GM18873 (cell line): ENCODE data around the gene UBE2I.

Source experiments
- ATAC-seq: cut with Tn5 transposase; IDR thresholded peaks from one replicate; pipeline ENCODE4 v1.9.1; 2021; ENCODE audit warnings: mild to moderate bottlenecking, moderate library complexity, moderate number of reproducible peaks; ENCODE audit not compliant: unreplicated experiment, low FRiP score

UBE2I gene

DNA sequence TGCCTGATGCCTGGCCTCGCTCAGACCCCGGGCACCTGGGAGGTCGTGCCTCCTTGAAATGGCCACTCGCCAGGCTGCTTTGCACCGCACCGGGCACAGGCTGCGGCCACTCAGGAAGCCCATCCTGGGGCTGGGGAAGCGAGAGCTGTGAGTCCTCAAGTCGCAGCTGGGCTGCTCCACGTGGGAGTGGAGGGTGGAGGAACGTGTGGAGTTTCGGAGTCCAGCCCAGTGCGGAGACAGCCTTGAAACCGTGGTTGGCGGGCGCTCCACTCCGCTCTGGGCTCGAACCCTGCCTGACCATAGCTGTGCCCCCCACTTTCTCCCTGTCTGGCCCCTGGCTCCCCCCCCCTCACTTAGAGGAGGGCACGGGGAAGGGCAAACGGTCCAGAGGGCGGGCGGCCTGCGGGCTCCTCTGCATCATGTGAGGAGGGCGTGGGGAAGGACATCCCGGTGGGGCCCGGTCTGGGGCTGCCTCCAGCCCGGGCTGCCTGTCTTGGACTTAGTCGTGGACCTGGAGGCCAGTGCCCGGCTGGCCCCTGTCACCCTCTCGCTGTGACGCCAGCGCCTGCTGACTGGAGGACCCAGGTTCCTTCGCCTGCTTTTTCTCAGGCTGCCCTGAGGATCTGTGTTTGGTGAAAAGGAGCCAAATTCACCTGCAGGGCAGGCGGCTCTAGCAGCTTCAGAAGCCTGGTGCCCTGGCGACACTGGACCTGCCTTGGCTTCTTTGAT is 2.5 kb downstream of the UBE2I start:
- no peak for ATAC-seq

DNA sequence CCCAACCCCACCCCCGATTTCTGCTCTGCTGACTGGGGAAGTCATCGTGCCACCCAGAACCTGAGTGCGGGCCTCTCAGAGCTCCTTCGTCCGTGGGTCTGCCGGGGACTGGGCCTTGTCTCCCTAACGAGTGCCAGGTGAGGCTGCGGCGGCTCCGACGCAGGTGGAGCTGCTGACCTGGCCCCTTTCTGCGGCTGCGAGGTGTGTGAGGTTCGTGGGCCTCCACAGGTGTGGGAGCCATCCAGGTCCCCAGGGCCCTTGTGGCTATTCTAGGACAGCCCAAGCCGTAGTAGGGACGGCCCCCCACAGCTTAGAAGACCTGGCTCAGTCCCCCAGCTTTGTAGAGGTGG is 3.0 kb downstream of the UBE2I start:
- ATAC-seq, result no peak

GRCh38 chr16:1312903-1313302 is 3.5 kb downstream of the UBE2I start:
- no peak for ATAC-seq

GRCh38 chr16:1313721-1314369 is 4.4 kb downstream of the UBE2I start:
- ATAC-seq, result no peak

DNA sequence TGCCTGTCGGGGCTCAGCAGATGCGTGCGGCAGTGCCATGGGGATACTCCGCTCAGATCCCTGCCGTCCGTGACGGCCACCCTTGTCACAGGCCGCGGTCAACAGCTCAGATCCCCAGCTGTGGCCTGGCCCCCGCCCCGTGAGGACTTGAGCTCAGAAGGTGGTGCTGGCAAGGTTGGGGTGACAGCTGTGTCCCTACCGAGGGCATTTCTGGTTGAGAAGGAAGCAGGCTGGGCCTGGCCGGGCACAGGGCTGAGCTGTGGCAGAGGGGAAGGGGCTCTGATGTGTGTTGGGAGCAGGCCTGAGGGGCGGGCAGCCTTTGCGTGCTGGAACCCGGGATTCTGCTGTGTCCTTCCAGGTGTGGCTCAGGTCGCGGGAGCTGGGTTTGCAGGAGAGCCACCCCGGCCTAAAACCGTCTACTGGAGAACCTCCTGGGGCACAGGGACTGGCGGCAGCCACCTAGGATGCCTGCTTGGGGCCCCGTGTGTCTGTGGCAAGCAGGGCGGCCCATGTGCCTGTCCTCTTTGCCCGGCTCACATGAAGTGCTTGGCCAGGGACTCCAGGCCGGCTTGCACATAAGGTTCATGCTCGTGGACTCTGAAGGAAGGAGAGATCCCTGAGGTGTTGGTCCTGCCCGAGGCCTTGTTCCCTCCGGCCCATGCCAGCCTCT is 5.1 kb downstream of the UBE2I start:
- no peak for ATAC-seq

DNA sequence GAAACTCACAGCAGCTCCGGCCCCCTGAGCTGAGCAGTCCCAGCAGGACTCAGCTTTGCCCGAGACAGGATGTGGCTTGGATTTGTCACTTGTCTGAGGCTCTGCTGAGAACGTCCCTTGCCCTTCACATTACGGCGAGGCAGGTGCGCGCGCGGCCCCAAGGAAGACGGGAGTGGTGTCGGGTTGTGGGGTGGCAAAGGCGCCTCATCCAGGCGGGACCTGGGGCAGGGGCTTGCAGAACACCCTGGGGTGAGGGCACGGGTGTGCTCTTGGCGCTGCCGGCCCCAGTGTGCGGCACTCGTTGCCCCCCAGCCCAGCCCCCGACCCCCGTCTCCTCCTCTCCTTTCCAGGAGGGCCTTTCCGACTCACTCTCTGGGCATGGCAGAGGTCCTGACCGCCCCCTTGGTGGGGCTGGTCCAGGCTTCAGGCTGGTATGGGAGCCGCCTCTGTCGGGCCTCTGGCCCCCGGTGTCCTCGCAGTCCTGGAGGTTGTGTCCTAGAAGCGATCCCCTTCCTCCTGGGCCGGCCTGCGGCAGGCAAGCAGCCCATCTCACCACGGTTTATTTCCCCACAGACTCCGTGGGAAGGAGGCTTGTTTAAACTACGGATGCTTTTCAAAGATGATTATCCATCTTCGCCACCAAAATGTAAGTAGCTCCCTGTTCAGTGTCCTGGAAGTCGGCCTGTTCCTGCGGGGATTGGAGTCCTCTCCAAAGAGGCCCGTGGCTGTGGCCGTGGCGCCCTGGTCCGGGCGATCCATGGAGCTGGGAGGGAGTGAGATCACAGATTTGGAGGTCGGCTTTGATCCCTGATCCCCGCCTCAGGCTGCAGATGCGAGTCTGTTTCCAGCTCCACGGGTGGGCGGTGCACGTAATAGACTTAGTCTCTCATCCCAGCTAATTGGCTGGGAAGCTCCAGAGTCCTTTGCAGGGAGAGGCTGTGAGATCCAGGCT is 5.9 kb downstream of the UBE2I start:
- ATAC-seq, result no peak

DNA sequence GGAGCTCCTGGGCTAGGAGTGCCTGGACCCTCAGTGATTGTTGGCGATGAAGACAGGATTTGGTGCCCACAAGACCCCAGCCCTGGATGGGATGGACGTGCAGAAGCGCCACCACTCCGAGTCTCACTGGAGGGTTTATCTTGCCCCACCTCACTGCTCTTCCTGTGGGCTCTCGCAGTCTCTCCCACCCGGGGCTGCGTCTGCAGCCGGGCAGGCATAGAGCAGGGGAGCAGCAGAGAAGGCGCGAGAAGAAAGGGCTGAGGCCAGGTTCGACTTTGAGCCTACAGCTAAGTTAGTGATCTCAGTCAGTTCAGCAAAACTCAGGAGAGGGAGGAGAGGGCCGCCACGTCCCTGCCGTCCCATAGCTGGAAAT is 6.6 kb downstream of the UBE2I start:
- ATAC-seq, result no peak

DNA sequence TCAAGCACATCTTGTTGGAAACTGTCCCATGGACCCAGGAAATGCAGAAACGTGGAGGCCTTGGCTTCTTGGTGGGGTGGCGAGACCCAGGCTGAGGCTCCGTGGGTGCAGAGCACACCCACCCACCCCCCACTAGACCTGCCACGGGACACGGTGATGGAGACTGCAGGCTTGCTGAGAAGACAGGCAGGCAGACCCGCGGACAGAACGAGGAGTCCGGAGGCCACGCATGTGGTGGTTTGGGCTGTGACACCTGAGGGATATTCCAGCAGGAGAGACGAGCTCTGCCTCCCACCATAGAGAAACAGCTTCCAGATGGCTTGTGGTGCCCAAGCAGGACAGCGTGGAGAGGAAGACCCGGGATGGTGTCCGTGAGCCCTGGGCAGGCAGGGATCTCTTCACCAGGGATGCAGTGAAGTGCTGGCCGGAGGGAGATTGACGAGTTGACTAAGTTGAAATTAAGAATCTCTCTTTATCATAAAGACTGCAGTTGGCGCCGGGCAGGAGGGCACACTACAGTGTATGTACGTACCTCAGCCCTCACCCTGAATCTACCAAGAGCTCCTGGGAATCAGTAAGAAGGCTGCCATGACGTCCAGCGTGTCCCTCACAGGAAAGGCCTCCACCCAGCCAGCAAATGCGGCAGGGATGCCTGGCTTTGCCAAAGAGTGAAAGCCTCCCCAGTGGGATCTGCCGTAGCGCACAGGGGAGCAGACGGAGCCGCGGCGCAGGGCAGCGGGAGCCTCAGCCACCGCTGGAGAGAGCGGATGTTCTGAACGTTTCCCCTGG is 8.2 kb downstream of the UBE2I start:
- no peak for ATAC-seq

DNA sequence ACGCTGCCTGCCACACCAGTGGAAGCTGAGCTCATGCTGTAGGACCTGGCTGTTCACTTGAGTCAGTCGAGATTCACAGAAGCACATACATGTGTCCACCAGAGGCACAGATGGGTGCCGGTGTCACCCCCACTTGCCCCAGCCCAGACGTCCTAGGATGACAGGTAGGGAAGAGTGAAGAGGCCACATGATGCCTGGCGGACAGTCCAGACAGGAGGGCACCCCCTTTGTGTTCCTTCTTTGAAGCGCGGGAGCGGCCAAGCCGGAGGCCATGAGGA is 8.8 kb downstream of the UBE2I start:
- ATAC-seq, result no peak

GRCh38 chr16:1319041-1319440 is 9.6 kb downstream of the UBE2I start:
- no peak for ATAC-seq

- ATAC-seq, result no peak
Observed at GRCh38 chr16:1320097-1320496, 10.7 kb downstream of the UBE2I start.

- no peak for ATAC-seq
Observed at GRCh38 chr16:1320658-1321240, 11.3 kb downstream of the UBE2I start.

DNA sequence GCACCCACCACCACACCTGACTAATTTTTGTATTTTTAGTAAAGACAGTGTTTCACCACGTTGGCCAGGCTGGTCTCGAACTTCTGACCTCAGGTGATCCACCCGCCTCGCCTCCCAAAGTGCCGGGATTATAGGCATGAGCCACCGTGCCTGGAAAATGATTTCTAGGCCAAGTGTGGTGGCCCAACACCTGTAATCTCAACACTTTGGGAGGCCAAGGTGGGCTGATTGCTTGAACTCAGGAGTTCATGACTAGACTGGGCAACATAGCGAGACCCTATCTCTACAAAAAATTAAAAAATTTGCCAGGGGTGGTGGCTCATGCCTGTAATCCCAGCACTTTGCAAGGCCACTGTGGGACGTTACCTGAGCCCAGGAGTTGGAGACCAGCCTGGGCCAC is 13.0 kb downstream of the UBE2I start:
- no peak for ATAC-seq

DNA sequence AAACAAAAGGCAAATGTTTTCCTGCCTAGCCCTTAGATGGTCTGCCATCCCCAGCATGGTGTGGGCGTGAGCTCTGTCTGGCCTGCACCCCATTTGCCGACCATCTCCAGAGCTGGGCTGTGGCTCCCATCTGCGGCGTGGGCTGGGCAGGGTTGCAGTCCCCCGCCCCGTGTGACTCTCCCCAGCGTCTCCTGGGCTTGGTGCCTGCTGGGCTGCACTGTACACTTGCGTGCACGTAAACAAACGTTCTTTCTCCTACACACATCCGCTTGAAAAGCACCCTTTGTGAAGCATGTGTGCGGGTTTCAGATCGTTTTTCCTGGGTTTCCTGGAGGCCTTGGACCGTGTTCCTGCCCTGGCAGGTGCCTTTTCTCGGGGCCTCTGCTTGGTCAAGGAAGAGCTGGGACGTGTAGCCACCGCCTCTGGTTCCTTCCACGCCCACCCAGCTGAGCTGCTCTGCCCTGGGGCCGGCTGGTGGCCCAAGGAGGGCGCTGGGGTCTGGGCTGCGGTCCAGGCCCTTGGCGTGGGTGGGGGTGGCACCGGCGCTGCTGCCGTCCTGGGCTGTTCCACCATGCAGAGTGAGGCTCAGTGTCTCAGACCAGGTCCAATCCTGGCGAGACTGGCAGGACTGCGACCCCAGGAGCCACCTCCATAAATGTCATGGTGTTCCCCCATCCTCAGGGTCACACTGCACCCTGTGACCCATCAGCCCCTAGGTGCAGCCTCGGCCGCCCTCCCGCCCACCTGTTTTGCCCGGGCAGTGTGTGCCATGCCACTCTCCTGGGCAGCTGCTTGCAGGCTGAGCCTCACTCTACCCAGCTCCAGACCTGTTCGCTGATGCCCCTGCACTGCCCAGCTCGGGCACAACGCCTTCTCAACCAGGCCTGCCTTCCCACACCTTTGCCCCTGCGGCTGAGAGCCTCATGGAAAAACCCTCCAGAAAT is 14.1 kb downstream of the UBE2I start:
- no peak for ATAC-seq

DNA sequence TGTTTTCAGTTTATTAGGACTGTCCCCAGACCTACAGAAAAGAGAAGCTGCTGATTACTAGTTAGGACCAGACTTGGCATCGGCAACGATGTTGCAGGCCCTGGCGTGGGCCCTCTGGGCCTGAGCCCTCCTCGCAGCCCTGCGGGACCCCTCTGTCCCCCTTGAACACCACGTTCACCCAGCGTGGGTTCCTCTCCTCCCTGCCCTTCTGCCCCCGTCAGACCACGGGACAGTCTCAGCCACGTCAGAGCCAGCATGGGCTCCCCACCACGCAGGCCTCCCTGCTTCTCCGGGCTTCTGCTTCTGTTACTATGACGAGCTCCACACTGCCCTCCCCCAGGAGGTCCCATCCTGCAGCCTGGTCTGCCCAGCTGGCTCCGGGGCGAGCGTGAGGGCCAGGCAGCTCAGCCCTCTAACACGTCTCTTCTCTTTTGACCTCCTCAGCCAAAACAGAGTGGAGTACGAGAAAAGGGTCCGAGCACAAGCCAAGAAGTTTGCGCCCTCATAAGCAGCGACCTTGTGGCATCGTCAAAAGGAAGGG is 14.9 kb downstream of the UBE2I start:
- ATAC-seq, result no peak

DNA sequence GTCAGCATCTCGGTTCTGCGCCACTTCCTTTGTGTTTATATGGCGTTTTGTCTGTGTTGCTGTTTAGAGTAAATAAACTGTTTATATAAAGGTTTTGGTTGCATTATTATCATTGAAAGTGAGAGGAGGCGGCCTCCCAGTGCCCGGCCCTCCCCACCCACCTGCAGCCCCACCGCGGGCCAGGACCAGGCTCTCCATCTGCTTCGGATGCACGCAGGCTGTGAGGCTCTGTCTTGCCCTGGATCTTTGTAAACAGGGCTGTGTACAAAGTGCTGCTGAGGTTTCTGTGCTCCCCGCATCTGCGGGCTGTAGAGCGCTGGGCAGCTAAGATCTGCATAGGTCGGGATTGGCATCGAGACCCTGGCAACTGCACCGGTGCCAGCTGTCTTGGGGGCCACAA is 15.8 kb downstream of the UBE2I start:
- no peak for ATAC-seq

- no peak for ATAC-seq
Observed at GRCh38 chr16:1325673-1326371, 16.4 kb downstream of the UBE2I start.

- ATAC-seq, result no peak
Observed at GRCh38 chr16:1326391-1326790, 17.0 kb downstream of the UBE2I start.
